MM.1S (cell line): ENCODE results near the gene ADH1B.

Experiments used
- DNase-seq: peaks from one replicate; pipeline ENCODE4 v3.0.0-alpha.2; 2015
- H2AFZ ChIP-seq: fragments of 300-600 bp; sonication (generic); 2 replicates; pipeline ENCODE4 v1.6.0; 2016; ENCODE audit warnings: antibody characterized with exemption, low read length
- H3F3A ChIP-seq: fragments of 300-600 bp; sonication (generic); 2 replicates; pipeline ENCODE4 v1.6.1; 2016; ENCODE audit warnings: mild to moderate bottlenecking, antibody characterized with exemption, low read length, moderate library complexity, mixed read lengths; ENCODE audit not compliant: insufficient read depth
- H3K27ac ChIP-seq: fragments of 300-600 bp; sonication (generic); 2 replicates; pipeline ENCODE4 v1.5.1; 2016; ENCODE audit warnings: mild to moderate bottlenecking, low read length
- H3K27me3 ChIP-seq: fragments of 300-600 bp; sonication (generic); replicated peaks from 2 replicates; pipeline ENCODE4 v1.6.0; 2016; ENCODE audit warnings: low read length; ENCODE audit not compliant: insufficient read depth
- H3K36me3 ChIP-seq: fragments of 300-600 bp; sonication (generic); replicated peaks from 2 replicates; pipeline ENCODE4 v1.6.1; 2016; ENCODE audit warnings: mild to moderate bottlenecking, low read length, mixed read lengths; ENCODE audit not compliant: insufficient read depth
- H3K4me1 ChIP-seq: fragments of 300-600 bp; sonication (generic); 2 replicates; pipeline ENCODE4 v1.6.1; 2016; ENCODE audit warnings: low read length, mixed read lengths
- H3K4me2 ChIP-seq: fragments of 300-600 bp; sonication (generic); 2 replicates; pipeline ENCODE4 v1.6.0; 2016; ENCODE audit warnings: low read depth, low read length
- H3K4me3 ChIP-seq: fragments of 300-600 bp; sonication (generic); 2 replicates; pipeline ENCODE4 v1.5.1; 2016; ENCODE audit warnings: low read length, mixed read lengths
- H3K79me2 ChIP-seq: fragments of 300-600 bp; sonication (generic); 2 replicates; pipeline ENCODE4 v1.6.1; 2016; ENCODE audit warnings: mixed run types, low read length, mixed read lengths
- H3K9ac ChIP-seq: fragments of 300-600 bp; sonication (generic); 2 replicates; pipeline ENCODE4 v1.6.1; 2016; ENCODE audit warnings: low read length, mixed read lengths
- H3K9me2 ChIP-seq: fragments of 300-600 bp; sonication (generic); replicated peaks from 2 replicates; pipeline ENCODE4 v1.6.1; 2016; ENCODE audit warnings: mild to moderate bottlenecking, low read length, mixed read lengths; ENCODE audit not compliant: insufficient read depth
- H3K9me3 ChIP-seq: fragments of 300-600 bp; sonication (generic); replicated peaks from 2 replicates; pipeline ENCODE4 v1.6.1; 2016; ENCODE audit warnings: mild to moderate bottlenecking, low read length, mixed read lengths; ENCODE audit not compliant: insufficient read depth
- H4K20me1 ChIP-seq: fragments of 300-600 bp; sonication (generic); 2 replicates; pipeline ENCODE4 v1.6.1; 2016; ENCODE audit warnings: mild to moderate bottlenecking, low read length, moderate library complexity, mixed read lengths; ENCODE audit not compliant: insufficient read depth
- CTCF ChIP-seq: fragments of 300-600 bp; sonication (generic); IDR thresholded peaks from 2 replicates; pipeline ENCODE4 v1.5.1; 2016; ENCODE audit warnings: antibody characterized with exemption, low read length, mixed read lengths
- EZH2 ChIP-seq: fragments of 300-600 bp; sonication (generic); optimal IDR thresholded peaks from 2 replicates; pipeline ENCODE3; 2017; ENCODE audit warnings: low read depth, mild to moderate bottlenecking, antibody characterized with exemption, low read length, mixed read lengths
- EZH2phosphoT487 ChIP-seq: fragments of 300-600 bp; sonication (generic); IDR thresholded peaks from 2 replicates; pipeline ENCODE4 v1.6.1; 2018; ENCODE audit warnings: antibody characterized with exemption, low read length

The ADH1B gene

GRCh38 chr4:99293357-99293756 is 27.8 kb downstream of the ADH1B start:
- TF ChIP-seq EZH2phosphoT487 (no peak), EZH2 (no peak), CTCF (no peak)
- no peak overlapping the region for H3K4me2 ChIP-seq
- H4K20me1 ChIP-seq, result no peaks in the 10 kb centered on the region
- no peak overlapping the region for H2AFZ ChIP-seq
- no peaks in the 10 kb centered on the region for H3K9me2 ChIP-seq
- H3K36me3 ChIP-seq, result no peaks in the 10 kb centered on the region
- no peak overlapping the region for H3K4me3 ChIP-seq
- no peaks in the 10 kb centered on the region for H3K9me3 ChIP-seq
- no peaks in the 10 kb centered on the region for H3K27me3 ChIP-seq
- no peaks in the 10 kb centered on the region for H3K4me1 ChIP-seq
- no peak overlapping the region for H3K27ac ChIP-seq
- no peak overlapping the region for H3K9ac ChIP-seq
- H3F3A ChIP-seq, result no peaks in the 10 kb centered on the region
- DNase-seq, result no peak
- H3K79me2 ChIP-seq, result no peaks in the 10 kb centered on the region

GRCh38 chr4:99290848-99291786 is 30.1 kb downstream of the ADH1B start, which contains the start of gene ADH1A:
ADH1A (minus strand) TSS chr4:99290985; CDS start chr4:99290914, 71 bp downstream.
- no peak within 1 kb of the TSS for H3K9ac ChIP-seq
- no peak within 1 kb of the TSS for H3K4me2 ChIP-seq
- H4K20me1 ChIP-seq, result no peaks in the 10 kb centered on the region
- H3K27ac ChIP-seq, result no peak within 1 kb of the TSS
- H3K9me3 ChIP-seq, result no peaks in the 10 kb centered on the region
- TF ChIP-seq EZH2phosphoT487 (no peak), EZH2 (no peak), CTCF (no peak)
- H2AFZ ChIP-seq, result no peak within 1 kb of the TSS
- no peaks in the 10 kb centered on the region for H3F3A ChIP-seq
- H3K4me1 ChIP-seq, result no peaks in the 10 kb centered on the region
- no peak within 1 kb of the TSS for H3K4me3 ChIP-seq
- H3K27me3 ChIP-seq, result no peaks in the 10 kb centered on the region
- H3K36me3 ChIP-seq, result no peaks in the 10 kb centered on the region
- H3K9me2 ChIP-seq, result no peaks in the 10 kb centered on the region
- DNase-seq, result no peak
- H3K79me2 ChIP-seq, result no peaks in the 10 kb centered on the region

- no peaks in the 10 kb centered on the region for H3K9me3 ChIP-seq
- no peaks in the 10 kb centered on the region for H3K27me3 ChIP-seq
- no peaks in the 10 kb centered on the region for H3K79me2 ChIP-seq
- H4K20me1 ChIP-seq, result no peaks in the 10 kb centered on the region
- no peaks in the 10 kb centered on the region for H3K4me1 ChIP-seq
- no peaks in the 10 kb centered on the region for H3F3A ChIP-seq
- no peak overlapping the region for H3K27ac ChIP-seq
- H3K9ac ChIP-seq, result no peak overlapping the region
- no peak overlapping the region for H3K4me3 ChIP-seq
- H3K4me2 ChIP-seq, result no peak overlapping the region
- no peaks in the 10 kb centered on the region for H3K9me2 ChIP-seq
- no peak for TF ChIP-seq EZH2phosphoT487
- TF ChIP-seq CTCF, result no peak
- no peak for TF ChIP-seq EZH2
- H2AFZ ChIP-seq, result no peak overlapping the region
- H3K36me3 ChIP-seq, result no peaks in the 10 kb centered on the region
- DNase-seq, result no peak
Observed at GRCh38 chr4:99285387-99285786, 35.8 kb downstream of the ADH1B start.
